Thyroid gland (tissue), 4 donors: ENCODE results near the gene IFT27.

Experiments
- POLR2A ChIP-seq, 2 donors: fragments of 450-650 bp; IDR thresholded peaks; one replicate each; pipeline ENCODE4 v1.6.1; 2017; ENCODE audit warnings: antibody characterized with exemption in 2 of 2, mild to moderate bottlenecking in 2 of 2, moderate library complexity in 1 of 2
- TF ChIP-seq, protein P1 (sequence below), 6 experiments: fragments of 200-600 bp in 3 of 6; fragments of 450-650 bp in 3 of 6; sonication (generic) in 3 of 6; IDR thresholded peaks; one replicate each; pipeline ENCODE4 v1.5.1; 2016 to 2019; ENCODE audit warnings: antibody characterized with exemption in 6 of 6, mild to moderate bottlenecking in 2 of 6, inconsistent platforms in 1 of 6, moderate library complexity in 1 of 6

DNA sequence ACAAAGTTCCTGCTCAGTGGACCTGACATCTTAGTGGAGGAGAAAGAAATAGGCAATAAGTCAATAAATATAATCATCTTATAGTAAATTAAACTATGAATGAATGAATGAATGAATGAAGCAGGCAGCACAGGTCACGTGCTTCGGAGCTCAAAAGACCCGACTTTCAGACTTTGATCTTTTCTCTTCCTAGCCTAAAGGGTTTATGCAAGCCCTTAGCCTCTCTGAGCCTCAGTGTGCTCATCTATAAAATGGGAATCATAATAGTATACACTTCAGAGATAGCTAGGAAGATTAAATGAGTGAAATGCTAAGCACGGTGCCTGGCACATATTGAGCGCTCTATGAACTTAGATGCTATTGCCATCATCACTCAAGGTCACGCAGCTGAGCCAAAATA lies 33.4 kb upstream of the IFT27 start:
- TF ChIP-seq, protein P1, sequence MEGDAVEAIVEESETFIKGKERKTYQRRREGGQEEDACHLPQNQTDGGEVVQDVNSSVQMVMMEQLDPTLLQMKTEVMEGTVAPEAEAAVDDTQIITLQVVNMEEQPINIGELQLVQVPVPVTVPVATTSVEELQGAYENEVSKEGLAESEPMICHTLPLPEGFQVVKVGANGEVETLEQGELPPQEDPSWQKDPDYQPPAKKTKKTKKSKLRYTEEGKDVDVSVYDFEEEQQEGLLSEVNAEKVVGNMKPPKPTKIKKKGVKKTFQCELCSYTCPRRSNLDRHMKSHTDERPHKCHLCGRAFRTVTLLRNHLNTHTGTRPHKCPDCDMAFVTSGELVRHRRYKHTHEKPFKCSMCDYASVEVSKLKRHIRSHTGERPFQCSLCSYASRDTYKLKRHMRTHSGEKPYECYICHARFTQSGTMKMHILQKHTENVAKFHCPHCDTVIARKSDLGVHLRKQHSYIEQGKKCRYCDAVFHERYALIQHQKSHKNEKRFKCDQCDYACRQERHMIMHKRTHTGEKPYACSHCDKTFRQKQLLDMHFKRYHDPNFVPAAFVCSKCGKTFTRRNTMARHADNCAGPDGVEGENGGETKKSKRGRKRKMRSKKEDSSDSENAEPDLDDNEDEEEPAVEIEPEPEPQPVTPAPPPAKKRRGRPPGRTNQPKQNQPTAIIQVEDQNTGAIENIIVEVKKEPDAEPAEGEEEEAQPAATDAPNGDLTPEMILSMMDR (IDR thresholded peaks at IDR 0.05) = no peak
- TF ChIP-seq POLR2A (IDR thresholded peaks at IDR 0.05) = no peak
